Fibroblast of lung (primary cell): ENCODE data around the gene SPEF1.

Experiments used
- CTCF ChIP-seq, 2 donors: IDR thresholded peaks in 1 of 2; conservative IDR thresholded peaks in 1 of 2; 1 replicate in 1 of 2; 2 replicates in 1 of 2; pipeline ENCODE4 v1.5.1; 2011 to 2012; ENCODE audit warnings: low read length in 2 of 2, control low read depth in 1 of 2, inconsistent platforms in 1 of 2, low read depth in 1 of 2, mild to moderate bottlenecking in 1 of 2
- EZH2 ChIP-seq: IDR thresholded peaks from 2 replicates; pipeline ENCODE4 v1.5.1; 2012; ENCODE audit warnings: low read length, control low read depth, mild to moderate bottlenecking; ENCODE audit errors: missing control alignments

- TF ChIP-seq CTCF (conservative IDR thresholded peaks at IDR 0.05 in 1 of 2, IDR thresholded peaks at IDR 0.05 in 1 of 2; ENCODE audit: low read depth in 1 of 2, low read length in 2 of 2) = no peak
- no peak for TF ChIP-seq EZH2
Observed at GRCh38 chr20:3728876-3729275, 52.4 kb downstream of the SPEF1 start.
